RWPE1 (cell line): ENCODE data around the gene CD248.
"Not testable (repeated sequence)": the region's sequence is repeated elsewhere in the genome, so short reads cannot be mapped to it uniquely, and the experiment has no call there.

ENCODE experiments used
- CTCF ChIA-PET: fragments of 350-600 bp; sonication (Branson Sonifier 250); formaldehyde crosslinking; extraction: SDS; loops from one replicate; lab custom pipeline; 2021; lab: Yijun Ruan, JAX
- POLR2A ChIA-PET: fragments of 400-600 bp; formaldehyde crosslinking; extraction: SDS; loops from one replicate; lab custom pipeline; 2020; ENCODE audit warnings: antibody characterized with exemption; ENCODE audit not compliant: low non-redundant PET; lab: Yijun Ruan, JAX
- DNase-seq: peaks from one replicate; pipeline ENCODE4 v3.0.0; 2012; ENCODE audit warnings: low spot score
- H3K27ac ChIP-seq: fragments of 450-650 bp; 2 replicates; pipeline ENCODE4 v1.5.1; 2017
- CTCF ChIP-seq: fragments of 450-650 bp; conservative IDR thresholded peaks from 2 replicates; pipeline ENCODE4 v1.5.1; 2017; ENCODE audit warnings: low read depth, mild to moderate bottlenecking

Gene CD248

GRCh38 chr11:66277471-66278362 lies 39.1 kb downstream of the CD248 start, which contains the start of gene CNIH2:
Gene CNIH2, plus strand, starts transcription at chr11:66278175. Its CDS starts 282 bp downstream, at chr11:66278457.
- CTCF ChIA-PET = interaction anchor here (0.8 kb wide), 1 partner anchor 34 kb away, joined by 3 read pairs; no protein-coding TSS in a partner anchor
- POLR2A ChIA-PET = no interaction called here
- peak; percentile 29 for DNase-seq
- H3K27ac ChIP-seq = peak within 1 kb of the TSS; percentile 77
- no peak for TF ChIP-seq CTCF

- DNase-seq, POLR2A ChIA-PET: not testable (repeated sequence)
- CTCF ChIA-PET = interaction anchor here (0.8 kb wide), 1 partner anchor 34 kb away, joined by 3 read pairs; no protein-coding TSS in a partner anchor
- peak overlapping the region; percentile 77 for H3K27ac ChIP-seq
These were observed 39.8 kb downstream of the CD248 start for GRCh38 chr11:66277064-66277463.

- H3K27ac ChIP-seq = peak overlapping the region; percentile 77
- DNase-seq, POLR2A ChIA-PET: not testable (repeated sequence)
- CTCF ChIA-PET = interaction anchor here (0.8 kb wide), 1 partner anchor 35 kb away, joined by 3 read pairs; no protein-coding TSS in a partner anchor
These were observed 40.2 kb downstream of the CD248 start for GRCh38 chr11:66276619-66277018.

GRCh38 chr11:66275984-66276612 lies 40.7 kb downstream of the CD248 start:
- DNase-seq = no peak
- ChIA-PET POLR2A (no interaction called here), CTCF (no interaction called here)
- no peak for TF ChIP-seq CTCF
- peak overlapping the region; percentile 77 for H3K27ac ChIP-seq

- CTCF ChIA-PET = no interaction called here
- no peak for DNase-seq
- peak overlapping the region; percentile 77 for H3K27ac ChIP-seq
- POLR2A ChIA-PET = no interaction called here
- TF ChIP-seq CTCF = no peak
These were observed 41.4 kb downstream of the CD248 start for GRCh38 chr11:66275396-66275795.

- H3K27ac ChIP-seq = peak overlapping the region; percentile 77
- ChIA-PET POLR2A (interaction anchor here (0.5 kb wide), 1 partner anchor 16 kb away, joined by 3 read pairs; no protein-coding TSS in a partner anchor), CTCF (interaction anchor here (1.8 kb wide), 1 partner anchor 9 kb away, joined by 4 read pairs; no protein-coding TSS in a partner anchor)
- no peak for DNase-seq
- no peak for TF ChIP-seq CTCF
These were observed 42.6 kb downstream of the CD248 start for GRCh38 chr11:66274219-66274618.

- TF ChIP-seq CTCF = no peak
- DNase-seq = no peak
- ChIA-PET POLR2A (no interaction called here), CTCF (interaction anchor here (1.4 to 1.9 kb wide), 2 partner anchors 10 to 14 kb away, joined by 3 to 13 read pairs; no protein-coding TSS in a partner anchor)
- H3K27ac ChIP-seq = peak overlapping the region; percentile 77
These were observed 44.2 kb downstream of the CD248 start for GRCh38 chr11:66272596-66272995.
